Vagina (tissue), 2 donors: ENCODE measurements around the gene POLR2A. TPM values are rescaled to one million over a fixed set of nuclear protein-coding genes. Genes with fewer than 3 reads are reported as not detected.
"Not testable (repeated sequence)": the region's sequence is repeated elsewhere in the genome, so short reads cannot be mapped to it uniquely, and the experiment has no call there.

Experiments
- DNase-seq, 2 donors: peaks; one replicate each; pipeline ENCODE4 v3.0.0-alpha.2; 2017; ENCODE audit errors: extremely low spot score in 2 of 2
- H3K27ac ChIP-seq: fragments of 200-600 bp; sonication (generic); one replicate; pipeline ENCODE4 v1.5.1; 2019
- H3K27me3 ChIP-seq: fragments of 200-600 bp; sonication (generic); one replicate; pipeline ENCODE4 v1.5.1; 2019
- H3K36me3 ChIP-seq, 2 donors: fragments of 200-600 bp; sonication (generic); one replicate each; pipeline ENCODE4 v1.5.1; 2017 to 2019
- H3K4me1 ChIP-seq: fragments of 200-600 bp; sonication (generic); one replicate; pipeline ENCODE4 v1.5.1; 2019
- H3K4me3 ChIP-seq, 2 donors: fragments of 200-600 bp; sonication (generic); 1 replicate in 1 of 2; 2 replicates in 1 of 2; pipeline ENCODE4 v1.5.1; 2016 to 2019
- H3K9me3 ChIP-seq: fragments of 200-600 bp; sonication (generic); one replicate; pipeline ENCODE4 v1.5.1; 2019
- POLR2A ChIP-seq, 2 donors: fragments of 450-650 bp; IDR thresholded peaks; one replicate each; pipeline ENCODE4 v1.6.1; 2017; ENCODE audit warnings: antibody characterized with exemption in 2 of 2, mild to moderate bottlenecking in 2 of 2, moderate library complexity in 2 of 2
- POLR2AphosphoS5 ChIP-seq, 2 donors: sonication (generic); formaldehyde crosslinking; IDR thresholded peaks; one replicate each; pipeline ENCODE4 v1.9.0; 2017; ENCODE audit warnings: antibody characterized with exemption in 2 of 2, mild to moderate bottlenecking in 2 of 2, low read depth in 1 of 2; ENCODE audit not compliant: insufficient read depth in 1 of 2
- intact Hi-C: fragments of 100-400 bp; cut with DNase I; formaldehyde crosslinking; loops from one replicate; pipeline ENCODE4 v1.15.1; 2023
- total RNA-seq: library from RNA; depleted of rRNA; stranded (reverse); fragments of >200 nt; gene quantifications from one replicate; pipeline ENCODE4 v1.2.3, GENCODE V29; 2016
- TF ChIP-seq, protein P1 (sequence below), 3 experiments: fragments of 450-650 bp in 2 of 3; fragments of 200-600 bp in 1 of 3; sonication (generic) in 1 of 3; IDR thresholded peaks; one replicate each; pipeline ENCODE4 v1.5.1; 2017 to 2019; ENCODE audit warnings: antibody characterized with exemption in 3 of 3, mild to moderate bottlenecking in 2 of 3, moderate library complexity in 2 of 3

The POLR2A gene
- total RNA-seq, 1 donor from 2014 or later = 118 TPM

DNA sequence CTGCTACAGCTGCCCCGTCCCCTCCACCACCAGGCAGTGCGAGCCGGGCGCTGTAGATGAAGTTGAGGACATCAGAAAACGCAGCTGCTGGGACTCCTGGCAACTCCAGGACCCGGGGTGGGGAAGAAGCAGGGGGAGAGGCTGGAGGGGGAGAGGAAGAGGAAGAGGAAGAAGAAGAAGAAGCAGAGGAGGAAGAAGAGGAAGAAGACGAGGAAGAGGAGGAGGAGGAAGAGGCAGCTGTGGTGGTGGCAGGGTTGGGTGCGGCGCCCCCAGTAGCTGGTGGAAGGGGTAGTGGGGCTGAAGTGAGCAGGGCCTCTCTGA lies 17.9 kb upstream of the POLR2A start:
- H3K27ac ChIP-seq = peak overlapping the region; percentile 60
- H3K9me3 ChIP-seq = no peaks in the 10 kb centered on the region
- DNase-seq = no peak
- H3K27me3 ChIP-seq = no peaks in the 10 kb centered on the region
- intact Hi-C loops = no loop called here
- no peak for TF ChIP-seq POLR2AphosphoS5 (IDR thresholded peaks at IDR 0.05; ENCODE audit: insufficient read depth in 1 of 2, low read depth in 1 of 2)
- no peak for TF ChIP-seq POLR2A (IDR thresholded peaks at IDR 0.05)
- TF ChIP-seq, protein P1, sequence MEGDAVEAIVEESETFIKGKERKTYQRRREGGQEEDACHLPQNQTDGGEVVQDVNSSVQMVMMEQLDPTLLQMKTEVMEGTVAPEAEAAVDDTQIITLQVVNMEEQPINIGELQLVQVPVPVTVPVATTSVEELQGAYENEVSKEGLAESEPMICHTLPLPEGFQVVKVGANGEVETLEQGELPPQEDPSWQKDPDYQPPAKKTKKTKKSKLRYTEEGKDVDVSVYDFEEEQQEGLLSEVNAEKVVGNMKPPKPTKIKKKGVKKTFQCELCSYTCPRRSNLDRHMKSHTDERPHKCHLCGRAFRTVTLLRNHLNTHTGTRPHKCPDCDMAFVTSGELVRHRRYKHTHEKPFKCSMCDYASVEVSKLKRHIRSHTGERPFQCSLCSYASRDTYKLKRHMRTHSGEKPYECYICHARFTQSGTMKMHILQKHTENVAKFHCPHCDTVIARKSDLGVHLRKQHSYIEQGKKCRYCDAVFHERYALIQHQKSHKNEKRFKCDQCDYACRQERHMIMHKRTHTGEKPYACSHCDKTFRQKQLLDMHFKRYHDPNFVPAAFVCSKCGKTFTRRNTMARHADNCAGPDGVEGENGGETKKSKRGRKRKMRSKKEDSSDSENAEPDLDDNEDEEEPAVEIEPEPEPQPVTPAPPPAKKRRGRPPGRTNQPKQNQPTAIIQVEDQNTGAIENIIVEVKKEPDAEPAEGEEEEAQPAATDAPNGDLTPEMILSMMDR (IDR thresholded peaks at IDR 0.05) = no peak
- H3K36me3 ChIP-seq = peaks cover 0 to 47% of the 10 kb centered on the region in 2 donors
- H3K4me3 ChIP-seq = no peak overlapping the region
- peaks cover 69% of the 10 kb centered on the region for H3K4me1 ChIP-seq

DNA sequence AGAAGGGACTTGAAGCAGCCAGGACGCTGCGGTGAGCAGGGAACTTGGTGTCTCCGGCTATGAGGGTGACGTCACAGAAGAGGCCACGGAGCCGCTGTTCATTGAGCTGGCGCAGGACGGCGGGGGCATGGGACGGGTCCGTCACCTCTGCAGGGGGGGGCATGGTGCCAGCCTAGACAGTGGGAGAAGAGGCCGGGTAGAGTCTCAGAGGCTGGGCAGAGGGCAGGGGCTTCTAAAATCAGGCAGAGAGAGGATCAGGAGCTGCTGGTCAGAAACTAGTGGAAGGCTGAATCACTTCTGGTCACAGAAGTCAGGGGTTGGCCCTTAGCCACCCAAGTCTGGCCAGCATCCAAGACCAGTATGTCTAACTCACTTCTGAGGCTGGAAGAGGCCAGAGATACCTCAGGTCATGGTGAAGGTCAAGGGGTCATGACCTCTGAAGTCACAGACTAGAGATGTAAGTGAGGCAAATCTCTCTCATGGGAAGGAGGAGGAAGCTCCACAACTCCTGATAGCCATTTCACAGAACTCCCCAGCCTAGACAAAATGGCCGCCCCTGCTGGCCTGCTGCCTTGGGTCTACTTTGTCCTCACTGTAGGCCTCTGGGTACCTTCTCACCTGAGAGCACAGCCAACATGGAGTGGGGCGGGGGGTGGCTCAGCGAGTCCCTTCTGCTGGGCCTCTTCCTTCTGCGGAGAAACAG lies 17.4 kb upstream of the POLR2A start:
- Histone ChIP-seq H3K36me3 (peaks cover 0 to 43% of the 10 kb centered on the region in 2 donors), H3K27me3 (no peaks in the 10 kb centered on the region), H3K9me3 (no peaks in the 10 kb centered on the region), H3K4me3 (no peak overlapping the region), H3K4me1 (peaks cover 69% of the 10 kb centered on the region), H3K27ac (peak overlapping the region; percentile 60)
- TF ChIP-seq POLR2AphosphoS5 (IDR thresholded peaks at IDR 0.05; ENCODE audit: insufficient read depth in 1 of 2, low read depth in 1 of 2) (peak in 1 of 2 donors; percentile 17), POLR2A (IDR thresholded peaks at IDR 0.05) (no peak)
- DNase-seq = no peak
- intact Hi-C loops = no loop called here

GRCh38 chr17:7467498-7467897 lies 16.7 kb upstream of the POLR2A start:
- DNase-seq = no peak
- intact Hi-C loops = no loop called here
- H3K4me1 ChIP-seq = peaks cover 72% of the 10 kb centered on the region
- TF ChIP-seq POLR2AphosphoS5 (IDR thresholded peaks at IDR 0.05; ENCODE audit: insufficient read depth in 1 of 2, low read depth in 1 of 2) (no peak), POLR2A (IDR thresholded peaks at IDR 0.05) (no peak)
- TF ChIP-seq, protein P1 (IDR thresholded peaks at IDR 0.05) = no peak
- H3K27ac ChIP-seq = peak overlapping the region; percentile 60
- no peak overlapping the region for H3K4me3 ChIP-seq
- H3K36me3 ChIP-seq = peaks cover 0 to 36% of the 10 kb centered on the region in 2 donors
- H3K27me3 ChIP-seq = no peaks in the 10 kb centered on the region
- no peaks in the 10 kb centered on the region for H3K9me3 ChIP-seq

- Histone ChIP-seq H3K36me3 (peaks cover 0 to 28% of the 10 kb centered on the region in 2 donors), H3K4me1 (peaks cover 68% of the 10 kb centered on the region), H3K27ac (no peak overlapping the region), H3K9me3 (no peaks in the 10 kb centered on the region), H3K27me3 (no peaks in the 10 kb centered on the region), H3K4me3 (no peak overlapping the region)
- intact Hi-C loops = no loop called here
- TF ChIP-seq POLR2A (IDR thresholded peaks at IDR 0.05) = no peak
- TF ChIP-seq, protein P1 (IDR thresholded peaks at IDR 0.05) = no peak
- TF ChIP-seq POLR2AphosphoS5 (IDR thresholded peaks at IDR 0.05; ENCODE audit: insufficient read depth in 1 of 2, low read depth in 1 of 2) = no peak
- no peak for DNase-seq
Observed at GRCh38 chr17:7468290-7468689, 15.9 kb upstream of the POLR2A start.

DNA sequence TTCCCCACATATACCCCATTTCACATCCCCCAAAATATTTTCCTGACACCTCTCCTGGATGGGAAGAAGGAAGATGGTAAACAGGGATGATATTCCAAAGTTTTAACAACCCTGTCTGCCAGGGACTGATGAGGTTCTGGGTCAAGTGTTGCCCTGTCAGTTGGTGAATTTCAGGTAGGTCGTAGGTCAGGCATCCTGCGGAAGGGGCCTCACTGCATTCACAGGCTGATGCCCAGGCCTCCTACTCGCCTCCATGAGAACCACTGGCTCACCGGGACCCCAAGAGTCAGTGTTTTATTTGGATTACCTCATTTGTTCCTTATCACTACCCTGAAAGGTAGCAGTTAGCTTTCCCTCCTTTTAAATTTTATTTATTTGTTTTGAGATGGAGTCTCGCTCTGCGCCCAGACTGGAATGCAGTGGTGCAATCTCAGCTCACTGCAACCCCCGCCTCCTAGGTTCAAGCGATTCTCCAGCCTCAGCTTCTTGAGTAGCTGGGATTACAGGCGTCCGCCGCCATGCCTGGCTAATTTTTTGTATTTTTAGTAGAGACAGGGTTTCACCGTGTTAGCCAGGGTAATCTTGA lies 15.3 kb upstream of the POLR2A start:
- no peaks in the 10 kb centered on the region for H3K27me3 ChIP-seq
- H3K9me3 ChIP-seq = no peaks in the 10 kb centered on the region
- H3K4me3 ChIP-seq = no peak overlapping the region
- no peak overlapping the region for H3K27ac ChIP-seq
- peaks cover 0 to 23% of the 10 kb centered on the region in 2 donors for H3K36me3 ChIP-seq
- intact Hi-C loops = no loop called here
- H3K4me1 ChIP-seq = peaks cover 71% of the 10 kb centered on the region
- no peak for DNase-seq
- TF ChIP-seq, protein P1 (IDR thresholded peaks at IDR 0.05) = no peak
- no peak for TF ChIP-seq POLR2A (IDR thresholded peaks at IDR 0.05)
- TF ChIP-seq POLR2AphosphoS5 (IDR thresholded peaks at IDR 0.05; ENCODE audit: insufficient read depth in 1 of 2, low read depth in 1 of 2) = no peak

GRCh38 chr17:7469843-7470242 lies 14.3 kb upstream of the POLR2A start:
- H3K4me1 ChIP-seq = peaks cover 81% of the 10 kb centered on the region
- intact Hi-C loops = not testable (repeated sequence)

GRCh38 chr17:7470457-7470973 lies 13.7 kb upstream of the POLR2A start:
- Histone ChIP-seq H3K36me3 (peaks cover 0 to 18% of the 10 kb centered on the region in 2 donors), H3K4me1 (peaks cover 86% of the 10 kb centered on the region)
- intact Hi-C loops, DNase-seq, H3K27ac ChIP-seq, H3K4me3 ChIP-seq, H3K9me3 ChIP-seq, H3K27me3 ChIP-seq: not testable (repeated sequence)

More at GRCh38 chr17:7469843-7470242, 14.3 kb upstream of the POLR2A start:
- not testable (repeated sequence) for H3K4me3 ChIP-seq, H3K9me3 ChIP-seq, H3K27me3 ChIP-seq, H3K27ac ChIP-seq, DNase-seq
- peaks cover 0 to 23% of the 10 kb centered on the region in 2 donors for H3K36me3 ChIP-seq
